ENCODE measurements around the gene ZNF92. TPM values are rescaled to one million over a fixed set of nuclear protein-coding genes. Genes with fewer than 3 reads are reported as not detected.

Gene ZNF92
- total RNA-seq, 1 experiment from 2014 or later = 4.1 TPM

DNA sequence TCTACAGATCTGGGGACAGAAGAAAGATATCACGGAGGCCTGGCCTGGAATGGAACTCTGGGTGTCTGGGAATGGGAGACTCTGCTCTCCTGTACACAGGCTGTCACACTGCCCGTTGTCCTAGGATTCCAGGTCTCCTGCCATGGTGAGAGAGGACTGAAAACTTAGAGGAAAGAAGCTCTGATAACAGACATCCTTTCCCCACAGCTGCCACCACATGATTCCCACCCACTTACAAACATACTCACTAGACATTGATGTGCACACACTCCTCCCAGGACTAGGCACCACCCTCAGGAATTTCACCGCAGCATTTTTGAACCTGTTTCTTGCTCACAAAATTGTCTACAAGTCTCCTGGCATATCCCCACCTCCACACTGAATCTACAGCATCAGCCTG, 5.7 kb downstream of the ZNF92 start:
- Histone ChIP-seq H3K4me1 (replicated peaks; ENCODE audit: insufficient read depth) (peaks cover 12% of the 10 kb centered on the region), H4K20me1 (ENCODE audit: insufficient read depth) (no peaks in the 10 kb centered on the region), H3K79me2 (ENCODE audit: low read depth) (peaks cover 97% of the 10 kb centered on the region), H3K36me3 (ENCODE audit: low read depth) (peaks cover 4% of the 10 kb centered on the region; the same call in 1 of the 2 replicates), H3K27ac (no peak overlapping the region), H3F3A (ENCODE audit: insufficient read depth, low read depth) (no peaks in the 10 kb centered on the region), H2AFZ (no peak overlapping the region), H3K4me2 (no peak overlapping the region), H3K9me3 (ENCODE audit: insufficient read depth, low read depth) (no peaks in the 10 kb centered on the region), H3K4me3 (no peak overlapping the region), H3K27me3 (ENCODE audit: insufficient read depth, low read depth) (no peaks in the 10 kb centered on the region), H3K9me2 (ENCODE audit: insufficient read depth) (no peaks in the 10 kb centered on the region)
- intact Hi-C loops (cut with micrococcal nuclease; ENCODE audit: unreplicated experiment) = no loop called here
- no peak for DNase-seq
- no TSS peak for BruUV-seq (replicated peaks)
- no peak for TF ChIP-seq EZH2 (IDR thresholded peaks at IDR 0.05; ENCODE audit: low read depth)
- TF ChIP-seq, protein P1, sequence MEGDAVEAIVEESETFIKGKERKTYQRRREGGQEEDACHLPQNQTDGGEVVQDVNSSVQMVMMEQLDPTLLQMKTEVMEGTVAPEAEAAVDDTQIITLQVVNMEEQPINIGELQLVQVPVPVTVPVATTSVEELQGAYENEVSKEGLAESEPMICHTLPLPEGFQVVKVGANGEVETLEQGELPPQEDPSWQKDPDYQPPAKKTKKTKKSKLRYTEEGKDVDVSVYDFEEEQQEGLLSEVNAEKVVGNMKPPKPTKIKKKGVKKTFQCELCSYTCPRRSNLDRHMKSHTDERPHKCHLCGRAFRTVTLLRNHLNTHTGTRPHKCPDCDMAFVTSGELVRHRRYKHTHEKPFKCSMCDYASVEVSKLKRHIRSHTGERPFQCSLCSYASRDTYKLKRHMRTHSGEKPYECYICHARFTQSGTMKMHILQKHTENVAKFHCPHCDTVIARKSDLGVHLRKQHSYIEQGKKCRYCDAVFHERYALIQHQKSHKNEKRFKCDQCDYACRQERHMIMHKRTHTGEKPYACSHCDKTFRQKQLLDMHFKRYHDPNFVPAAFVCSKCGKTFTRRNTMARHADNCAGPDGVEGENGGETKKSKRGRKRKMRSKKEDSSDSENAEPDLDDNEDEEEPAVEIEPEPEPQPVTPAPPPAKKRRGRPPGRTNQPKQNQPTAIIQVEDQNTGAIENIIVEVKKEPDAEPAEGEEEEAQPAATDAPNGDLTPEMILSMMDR (conservative IDR thresholded peaks at IDR 0.05) = no peak
- CTCF ChIA-PET = no interaction called here
- POLR2A ChIA-PET (ENCODE audit: unreplicated experiment) = no interaction called here

DNA sequence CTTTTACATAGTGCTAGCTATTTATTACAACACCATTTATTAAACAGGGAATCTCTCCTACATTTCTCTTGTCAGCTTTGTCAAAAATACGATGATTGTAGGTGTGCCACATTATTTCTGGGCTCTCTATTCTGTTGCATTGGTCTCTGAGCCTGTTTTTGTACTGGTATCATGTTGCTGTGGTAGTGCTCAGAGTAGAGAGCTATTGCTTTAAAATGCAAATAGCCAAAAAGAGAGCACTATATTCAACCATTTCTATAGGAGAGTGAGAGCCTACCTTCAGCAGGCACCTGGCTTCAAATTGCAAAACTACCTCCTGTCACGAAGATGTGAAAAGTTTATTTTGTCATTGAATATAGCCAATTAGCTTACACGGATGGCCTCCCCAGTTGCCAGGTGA, 8.1 kb downstream of the ZNF92 start:
- ChIA-PET CTCF (no interaction called here), POLR2A (ENCODE audit: unreplicated experiment) (no interaction called here)
- Histone ChIP-seq H3K4me1 (replicated peaks; ENCODE audit: insufficient read depth) (no peaks in the 10 kb centered on the region), H3K9me2 (ENCODE audit: insufficient read depth) (no peaks in the 10 kb centered on the region), H3K4me3 (no peak overlapping the region), H2AFZ (no peak overlapping the region), H3K4me2 (no peak overlapping the region), H3F3A (ENCODE audit: insufficient read depth, low read depth) (no peaks in the 10 kb centered on the region), H3K27ac (no peak overlapping the region), H3K27me3 (ENCODE audit: insufficient read depth, low read depth) (no peaks in the 10 kb centered on the region), H3K9me3 (ENCODE audit: insufficient read depth, low read depth) (no peaks in the 10 kb centered on the region), H3K36me3 (ENCODE audit: low read depth) (0 out of 2 replicates have a peak, but pooled peaks cover 4% of the 10 kb centered on the region), H4K20me1 (ENCODE audit: insufficient read depth) (no peaks in the 10 kb centered on the region), H3K79me2 (ENCODE audit: low read depth) (peaks cover 88% of the 10 kb centered on the region)
- TF ChIP-seq EZH2 (IDR thresholded peaks at IDR 0.05; ENCODE audit: low read depth) = no peak
- TF ChIP-seq, protein P1 (conservative IDR thresholded peaks at IDR 0.05) = no peak
- no TSS peak for BruUV-seq (replicated peaks)
- no peak for DNase-seq
- intact Hi-C loops (cut with micrococcal nuclease; ENCODE audit: unreplicated experiment) = no loop called here

DNA sequence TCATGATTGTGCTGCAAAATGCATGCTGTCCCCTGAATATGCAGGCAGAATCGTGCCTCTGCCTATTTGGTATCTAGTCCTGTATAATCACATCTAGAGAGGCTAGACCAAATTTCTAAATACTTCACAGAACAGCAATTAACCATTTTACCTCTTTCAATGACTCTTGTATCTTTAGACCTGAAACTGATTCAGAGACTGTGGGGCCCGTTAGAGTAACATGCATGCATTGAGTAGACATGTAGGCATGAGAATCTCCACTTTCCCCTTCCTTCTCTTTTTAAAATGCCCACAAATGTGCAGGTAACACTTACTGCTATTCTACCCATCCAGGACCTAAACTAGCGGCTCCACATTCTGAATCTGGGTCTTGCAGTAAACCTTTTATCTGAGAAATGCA, 8.8 kb downstream of the ZNF92 start:
- no peak for DNase-seq
- BruUV-seq (replicated peaks) = no TSS peak
- H2AFZ ChIP-seq = no peak overlapping the region
- H3K4me3 ChIP-seq = no peak overlapping the region
- ChIA-PET POLR2A (ENCODE audit: unreplicated experiment) (no interaction called here), CTCF (no interaction called here)
- no peaks in the 10 kb centered on the region for H4K20me1 ChIP-seq (ENCODE audit: insufficient read depth)
- peaks cover 87% of the 10 kb centered on the region for H3K79me2 ChIP-seq (ENCODE audit: low read depth)
- no peaks in the 10 kb centered on the region for H3K4me1 ChIP-seq (replicated peaks; ENCODE audit: insufficient read depth)
- 0 out of 2 replicates have a peak, but pooled peaks cover 4% of the 10 kb centered on the region for H3K36me3 ChIP-seq (ENCODE audit: low read depth)
- TF ChIP-seq EZH2 (IDR thresholded peaks at IDR 0.05; ENCODE audit: low read depth) = no peak
- TF ChIP-seq, protein P1 (conservative IDR thresholded peaks at IDR 0.05) = no peak
- intact Hi-C loops (cut with micrococcal nuclease; ENCODE audit: unreplicated experiment) = no loop called here
- H3K27ac ChIP-seq = no peak overlapping the region
- no peaks in the 10 kb centered on the region for H3K9me2 ChIP-seq (ENCODE audit: insufficient read depth)
- H3K27me3 ChIP-seq (ENCODE audit: insufficient read depth, low read depth) = no peaks in the 10 kb centered on the region
- no peak overlapping the region for H3K4me2 ChIP-seq
- H3F3A ChIP-seq (ENCODE audit: insufficient read depth, low read depth) = no peaks in the 10 kb centered on the region
- no peaks in the 10 kb centered on the region for H3K9me3 ChIP-seq (ENCODE audit: insufficient read depth, low read depth)

Measured in PC-9 (cell line).